ENCODE results near the gene TUBGCP3. TPM values are rescaled to one million over a fixed set of nuclear protein-coding genes. Genes with fewer than 3 reads are reported as not detected.

TUBGCP3 gene
- total RNA-seq, 1 donor = 17.0 TPM

DNA sequence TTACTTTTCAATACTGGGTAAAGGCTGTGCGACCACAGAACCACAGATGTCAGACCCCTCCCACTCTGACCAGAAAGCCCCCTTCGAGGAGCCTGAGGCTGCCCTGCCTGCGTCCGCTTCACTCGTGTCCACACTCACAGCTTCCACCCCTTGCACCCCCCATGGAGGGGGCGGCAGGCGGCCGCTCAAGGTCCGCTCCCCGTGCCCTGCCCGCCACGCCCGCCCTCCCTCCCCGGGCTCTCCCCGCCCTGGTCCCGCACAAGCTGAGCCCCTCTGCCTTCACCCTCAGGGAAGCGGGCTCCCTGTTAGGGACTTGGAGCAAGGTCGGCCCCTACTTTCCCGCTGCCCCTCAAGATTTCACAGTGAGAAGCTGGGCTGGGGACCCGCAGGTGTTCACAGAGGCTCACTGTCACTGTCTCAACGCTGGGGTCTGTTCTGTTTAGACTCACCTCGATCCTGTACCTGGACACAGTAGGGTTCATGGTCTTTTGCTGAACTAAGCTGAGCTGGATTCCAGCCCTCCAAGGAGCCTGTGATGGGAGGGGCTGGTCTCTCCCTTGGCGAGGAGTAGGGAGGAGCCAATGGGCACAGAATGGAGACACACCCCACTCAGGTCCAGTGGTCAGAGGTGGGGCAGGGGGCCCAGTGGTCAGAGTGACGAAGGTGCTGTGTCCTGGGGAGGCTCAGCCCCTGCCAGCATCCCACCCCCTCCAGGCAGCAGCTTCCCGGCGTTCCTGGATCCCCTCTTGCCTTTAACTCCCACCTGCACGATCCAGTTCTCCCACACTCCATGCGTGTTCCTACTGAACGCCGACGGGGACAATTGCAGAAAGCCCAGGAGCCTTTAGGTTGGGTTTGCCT, 142.3 kb downstream of the TUBGCP3 start:
- Histone ChIP-seq H3K4me3 (ENCODE audit: insufficient read depth, low read length) (no peak overlapping the region), H3K4me1 (ENCODE audit: insufficient read depth, low read length) (no peaks in the 10 kb centered on the region), H2AFZ (ENCODE audit: low read length) (no peak overlapping the region), H3K36me3 (ENCODE audit: insufficient read depth, low read length) (no peaks in the 10 kb centered on the region), H3K27me3 (ENCODE audit: insufficient read depth, low read length) (peaks cover 9% of the 10 kb centered on the region), H3K4me2 (ENCODE audit: insufficient read depth, low read length) (no peak overlapping the region), H3K79me2 (ENCODE audit: insufficient read depth, low read length) (no peaks in the 10 kb centered on the region), H3K27ac (ENCODE audit: low read depth, low read length) (no peak overlapping the region), H4K20me1 (ENCODE audit: insufficient read depth, low read length) (no peaks in the 10 kb centered on the region), H3K9me3 (ENCODE audit: low read depth, low read length) (no peaks in the 10 kb centered on the region)
- TF ChIP-seq, protein P1, sequence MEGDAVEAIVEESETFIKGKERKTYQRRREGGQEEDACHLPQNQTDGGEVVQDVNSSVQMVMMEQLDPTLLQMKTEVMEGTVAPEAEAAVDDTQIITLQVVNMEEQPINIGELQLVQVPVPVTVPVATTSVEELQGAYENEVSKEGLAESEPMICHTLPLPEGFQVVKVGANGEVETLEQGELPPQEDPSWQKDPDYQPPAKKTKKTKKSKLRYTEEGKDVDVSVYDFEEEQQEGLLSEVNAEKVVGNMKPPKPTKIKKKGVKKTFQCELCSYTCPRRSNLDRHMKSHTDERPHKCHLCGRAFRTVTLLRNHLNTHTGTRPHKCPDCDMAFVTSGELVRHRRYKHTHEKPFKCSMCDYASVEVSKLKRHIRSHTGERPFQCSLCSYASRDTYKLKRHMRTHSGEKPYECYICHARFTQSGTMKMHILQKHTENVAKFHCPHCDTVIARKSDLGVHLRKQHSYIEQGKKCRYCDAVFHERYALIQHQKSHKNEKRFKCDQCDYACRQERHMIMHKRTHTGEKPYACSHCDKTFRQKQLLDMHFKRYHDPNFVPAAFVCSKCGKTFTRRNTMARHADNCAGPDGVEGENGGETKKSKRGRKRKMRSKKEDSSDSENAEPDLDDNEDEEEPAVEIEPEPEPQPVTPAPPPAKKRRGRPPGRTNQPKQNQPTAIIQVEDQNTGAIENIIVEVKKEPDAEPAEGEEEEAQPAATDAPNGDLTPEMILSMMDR (IDR thresholded peaks at IDR 0.05; ENCODE audit: extremely low read depth, low read depth, low read length) = no peak
- DNase-seq (ENCODE audit: insufficient read length, low spot score, missing footprints) = peak; percentile 82

DNA sequence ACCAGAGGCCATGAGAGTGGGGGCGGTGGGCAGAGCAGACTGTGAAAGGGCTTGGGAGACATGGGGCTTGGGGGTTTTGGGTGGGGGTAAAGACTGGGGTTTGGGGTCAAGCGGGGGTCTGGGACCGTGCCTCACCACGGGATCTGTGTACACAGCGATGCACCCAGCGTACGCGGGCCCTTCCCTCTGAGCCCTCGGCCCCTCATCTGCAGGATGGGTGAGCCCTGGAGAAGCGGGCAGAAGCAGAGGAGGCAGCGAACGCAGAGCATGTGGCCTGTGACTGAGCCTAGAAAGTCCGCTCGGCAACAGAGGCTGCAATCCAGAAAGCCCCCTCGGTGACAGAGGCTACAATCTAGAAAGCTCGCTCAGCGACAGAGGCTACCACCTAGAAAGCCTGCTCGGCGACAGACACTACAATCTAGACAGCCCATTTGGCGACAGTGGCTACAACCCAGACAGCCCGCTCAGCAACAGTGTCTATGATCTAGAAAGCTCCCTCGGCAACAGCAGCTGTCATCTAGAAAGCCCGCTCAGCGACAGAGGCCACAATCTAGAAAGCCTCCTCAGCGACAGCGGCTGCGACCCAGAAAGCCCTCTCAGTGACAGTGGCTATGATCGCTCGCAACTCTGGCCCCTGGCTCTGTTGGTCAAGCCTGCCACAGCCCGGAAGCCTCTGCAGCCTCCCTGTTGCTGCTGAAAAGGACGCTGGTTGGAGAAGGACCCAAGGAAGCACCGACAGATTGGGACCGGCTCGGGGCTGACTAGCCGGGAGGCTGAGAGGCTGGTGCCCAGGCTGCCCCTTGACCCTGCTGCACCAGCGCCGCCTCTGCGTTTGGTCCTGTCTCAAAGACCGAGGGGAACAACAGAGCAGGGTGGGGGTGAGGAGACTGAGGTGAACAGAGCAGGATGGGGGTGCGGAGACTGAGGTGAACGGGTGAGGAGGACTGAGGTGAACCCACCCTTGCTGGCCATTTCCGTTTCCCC, 143.2 kb downstream of the TUBGCP3 start:
- Histone ChIP-seq H3K9me3 (ENCODE audit: low read depth, low read length) (no peaks in the 10 kb centered on the region), H3K79me2 (ENCODE audit: insufficient read depth, low read length) (no peaks in the 10 kb centered on the region), H3K4me1 (ENCODE audit: insufficient read depth, low read length) (no peaks in the 10 kb centered on the region), H3K4me2 (ENCODE audit: insufficient read depth, low read length) (no peak overlapping the region), H3K4me3 (ENCODE audit: insufficient read depth, low read length) (no peak overlapping the region), H3K27me3 (ENCODE audit: insufficient read depth, low read length) (peaks cover 9% of the 10 kb centered on the region), H4K20me1 (ENCODE audit: insufficient read depth, low read length) (no peaks in the 10 kb centered on the region), H3K27ac (ENCODE audit: low read depth, low read length) (no peak overlapping the region), H3K36me3 (ENCODE audit: insufficient read depth, low read length) (no peaks in the 10 kb centered on the region), H2AFZ (ENCODE audit: low read length) (no peak overlapping the region)
- DNase-seq (ENCODE audit: insufficient read length, low spot score, missing footprints) = peak; percentile 89
- TF ChIP-seq, protein P1 (IDR thresholded peaks at IDR 0.05; ENCODE audit: extremely low read depth, low read depth, low read length) = no peak

DNA sequence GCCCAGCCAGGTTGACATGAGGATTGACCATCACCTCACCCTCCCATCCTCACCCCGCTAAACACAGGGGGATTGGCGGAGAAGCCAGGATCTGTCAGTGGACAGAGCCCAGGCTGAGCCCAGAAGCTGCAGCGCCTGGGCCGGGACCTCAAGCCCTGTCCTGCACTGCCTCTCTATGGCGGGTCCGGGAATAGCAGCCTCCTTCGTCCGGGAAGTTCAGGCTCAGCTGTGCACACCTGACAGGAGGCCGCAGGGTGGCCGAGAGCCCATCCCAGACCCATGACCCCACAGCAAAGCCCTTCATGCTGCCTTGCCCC, 144.0 kb downstream of the TUBGCP3 start:
- no peak overlapping the region for H3K4me3 ChIP-seq (ENCODE audit: insufficient read depth, low read length)
- no peak overlapping the region for H3K27ac ChIP-seq (ENCODE audit: low read depth, low read length)
- no peaks in the 10 kb centered on the region for H3K36me3 ChIP-seq (ENCODE audit: insufficient read depth, low read length)
- H3K4me2 ChIP-seq (ENCODE audit: insufficient read depth, low read length) = no peak overlapping the region
- no peaks in the 10 kb centered on the region for H4K20me1 ChIP-seq (ENCODE audit: insufficient read depth, low read length)
- no peak overlapping the region for H2AFZ ChIP-seq (ENCODE audit: low read length)
- DNase-seq (ENCODE audit: insufficient read length, low spot score, missing footprints) = peak; percentile 98
- H3K9me3 ChIP-seq (ENCODE audit: low read depth, low read length) = no peaks in the 10 kb centered on the region
- TF ChIP-seq, protein P1 (IDR thresholded peaks at IDR 0.05; ENCODE audit: extremely low read depth, low read depth, low read length) = peak; percentile 69
- H3K27me3 ChIP-seq (ENCODE audit: insufficient read depth, low read length) = peaks cover 9% of the 10 kb centered on the region
- no peaks in the 10 kb centered on the region for H3K79me2 ChIP-seq (ENCODE audit: insufficient read depth, low read length)
- H3K4me1 ChIP-seq (ENCODE audit: insufficient read depth, low read length) = no peaks in the 10 kb centered on the region

All from osteoblast (primary cell).